ENCODE measurements around the gene ARMC9. TPM values are rescaled to one million over a fixed set of nuclear protein-coding genes. Genes with fewer than 3 reads are reported as not detected.

The ARMC9 gene
- total RNA-seq, 1 experiment from 2014 or later: 23.4 TPM

Small RNA genes lying within 50 kb of the gene (microRNA-seq; reads per million reads assigned to microRNA genes)
- gene MIR4777 (ENCODE audit: unreplicated experiment): not detected

Other genes with a start within 250 kb of the ARMC9 start
- not detected in 2 replicates for gene SPATA3, start 202.5 kb upstream of the ARMC9 start, total RNA-seq (2014; rRNA removed)
- 0.40 and 4.3 TPM in 2 replicates for gene C2orf72, start 161.1 kb upstream of the ARMC9 start, total RNA-seq (2014; rRNA removed)
- gene PSMD1, start 141.8 kb upstream of the ARMC9 start, total RNA-seq (2014; rRNA removed): 154 and 208 TPM in 2 replicates
- not detected in 2 replicates for gene HTR2B, start 73.6 kb upstream of the ARMC9 start, total RNA-seq (2014; rRNA removed)
- gene B3GNT7, start 197.1 kb downstream of the ARMC9 start, total RNA-seq (2014; rRNA removed): 11.0 and 11.2 TPM in 2 replicates

All from PC-3 (cell line).